Karpas-422 (cell line): ENCODE data around the gene IL10. TPM values are rescaled to one million over a fixed set of nuclear protein-coding genes. Genes with fewer than 3 reads are reported as not detected.
A peak's percentile ranks its signal among the peaks of the same experiment; 100 is the strongest.
"Not testable (repeated sequence)": the region's sequence is repeated elsewhere in the genome, so short reads cannot be mapped to it uniquely, and the experiment has no call there.

ENCODE experiments used
- DNase-seq: peaks from one replicate; pipeline ENCODE4 v3.0.0-alpha.2; 2015
- H2AFZ ChIP-seq: fragments of 200-600 bp; sonication (generic); 2 replicates; pipeline ENCODE4 v1.6.1; 2014; ENCODE audit warnings: antibody characterized with exemption, low read length, mixed read lengths
- H3K27ac ChIP-seq: fragments of 200-600 bp; sonication (generic); 2 replicates; pipeline ENCODE4 v1.5.1; 2014; ENCODE audit warnings: mild to moderate bottlenecking, low read length, moderate library complexity
- H3K27me3 ChIP-seq: fragments of 200-600 bp; sonication (generic); 2 replicates; pipeline ENCODE4 v1.6.1; 2014; ENCODE audit warnings: low read length, mixed read lengths
- H3K36me3 ChIP-seq: fragments of 200-600 bp; sonication (generic); 2 replicates; pipeline ENCODE4 v1.6.1; 2014; ENCODE audit warnings: low read length, mixed read lengths; ENCODE audit not compliant: insufficient read depth
- H3K4me1 ChIP-seq: fragments of 200-600 bp; sonication (generic); 2 replicates; pipeline ENCODE4 v1.6.1; 2014; ENCODE audit warnings: mild to moderate bottlenecking, low read length, mixed read lengths
- H3K4me2 ChIP-seq: fragments of 200-600 bp; sonication (generic); 2 replicates; pipeline ENCODE4 v1.6.1; 2014; ENCODE audit warnings: low read length, low read depth, mild to moderate bottlenecking; ENCODE audit not compliant: poor library complexity, severe bottlenecking
- H3K4me3 ChIP-seq: fragments of 200-600 bp; sonication (generic); 2 replicates; pipeline ENCODE4 v1.5.1; 2014; ENCODE audit warnings: mild to moderate bottlenecking, antibody characterized with exemption, low read length, mixed read lengths
- H3K79me2 ChIP-seq: fragments of 200-600 bp; sonication (generic); 2 replicates; pipeline ENCODE4 v1.6.1; 2014; ENCODE audit warnings: mild to moderate bottlenecking, low read length, mixed read lengths
- H3K9ac ChIP-seq: fragments of 200-600 bp; sonication (generic); 2 replicates; pipeline ENCODE4 v1.6.0; 2014; ENCODE audit warnings: low read length
- H3K9me2 ChIP-seq: fragments of 200-600 bp; sonication (generic), shearing (Covaris generic); replicated peaks from 2 replicates; pipeline ENCODE4 v1.6.0; 2014; ENCODE audit warnings: mild to moderate bottlenecking, low read length, moderate library complexity; ENCODE audit not compliant: insufficient read depth
- H3K9me3 ChIP-seq: fragments of 300-700, 200-600 bp; sonication (generic); 2 replicates; pipeline ENCODE4 v1.6.1; 2014; ENCODE audit warnings: low read length, mixed read lengths
- H4K20me1 ChIP-seq: fragments of 200-600 bp; sonication (generic); 2 replicates; pipeline ENCODE4 v1.6.1; 2014; ENCODE audit warnings: mild to moderate bottlenecking, antibody characterized with exemption, low read length, low read depth; ENCODE audit not compliant: insufficient read depth
- total RNA-seq: library from RNA; depleted of rRNA; stranded (reverse); fragments of >200 nt; shearing (Covaris generic); gene quantifications from 2 replicates; pipeline ENCODE4 v1.2.3, GENCODE V29; 2014; ENCODE audit warnings: low replicate concordance

Gene IL10
- total RNA-seq, 1 experiment from 2014 or later = not detected

DNA sequence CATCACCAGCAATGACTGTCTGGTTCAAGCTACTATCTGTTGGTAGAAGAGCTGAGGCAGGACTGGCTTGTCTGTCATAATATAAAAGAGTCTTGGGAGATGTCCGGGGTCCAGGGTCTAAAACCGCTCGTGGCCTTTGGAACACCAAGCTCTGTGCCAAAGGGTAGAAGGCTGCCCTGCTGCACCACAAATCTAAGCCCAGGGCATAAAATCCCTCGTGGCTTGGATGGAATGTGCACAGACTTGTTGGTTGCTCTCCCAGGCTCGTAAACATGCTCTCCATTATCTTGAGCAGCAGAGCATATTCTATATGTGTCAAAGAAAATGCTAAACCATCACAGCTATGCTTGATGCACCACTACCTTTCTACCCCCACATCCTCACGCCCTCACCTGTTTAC, 6.6 kb upstream of the IL10 start:
- H3K27ac ChIP-seq, H2AFZ ChIP-seq, H3K4me3 ChIP-seq, H3K9me3 ChIP-seq, H3K4me2 ChIP-seq, H3K79me2 ChIP-seq, H3K9me2 ChIP-seq, H3K36me3 ChIP-seq, DNase-seq, H3K9ac ChIP-seq, H4K20me1 ChIP-seq, H3K27me3 ChIP-seq, H3K4me1 ChIP-seq: not testable (repeated sequence)

DNA sequence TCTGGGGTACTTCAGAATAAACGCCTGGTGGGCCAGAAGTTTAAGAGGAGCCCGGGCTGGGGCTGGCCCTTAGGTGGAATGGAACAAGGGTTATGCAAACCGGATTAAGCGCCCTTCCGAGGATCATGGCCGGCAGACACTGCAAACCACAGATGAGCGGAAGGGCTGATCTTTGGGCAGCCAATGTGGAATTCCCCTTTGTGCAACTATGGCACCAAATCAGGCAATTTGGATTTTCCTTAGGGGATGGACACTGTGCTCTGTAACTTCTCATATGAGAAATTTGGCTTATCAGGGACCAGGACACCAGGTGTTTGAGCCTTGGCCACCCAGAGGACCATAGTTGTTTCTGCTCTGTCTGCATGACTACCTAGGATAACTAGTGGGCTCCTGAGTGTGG, 5.7 kb upstream of the IL10 start:
- Histone ChIP-seq H3K27me3 (no peaks in the 10 kb centered on the region), H3K4me1 (peaks cover 6% of the 10 kb centered on the region)
- DNase-seq = no peak

DNA sequence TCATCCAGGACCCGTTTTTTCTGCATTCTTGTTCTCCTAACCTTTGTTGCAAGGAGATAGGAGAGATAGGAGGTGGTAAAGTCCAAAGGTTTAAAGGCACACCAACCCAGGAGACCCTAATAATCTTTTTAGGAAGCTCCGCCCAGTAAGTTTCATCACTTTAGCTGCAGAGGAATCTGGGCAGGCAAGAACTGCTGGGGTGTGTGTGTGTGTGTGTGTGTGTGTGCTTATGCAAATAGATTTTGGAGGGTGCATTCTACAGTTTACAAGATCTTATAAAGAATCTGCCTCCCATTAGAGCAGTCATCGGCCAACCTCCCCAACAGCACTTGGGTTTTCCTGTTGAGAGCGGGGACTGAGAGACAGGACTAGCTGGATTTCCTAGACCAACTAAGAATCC, 3.9 kb upstream of the IL10 start:
- no peak overlapping the region for H3K4me2 ChIP-seq

More for the DNA sequence above, 5.7 kb upstream of the IL10 start:
- Histone ChIP-seq H3K27ac (no peak overlapping the region), H3K4me2 (no peak overlapping the region), H3K79me2 (no peaks in the 10 kb centered on the region), H4K20me1 (no peaks in the 10 kb centered on the region), H3K4me3 (no peak overlapping the region), H3K9ac (no peak overlapping the region), H2AFZ (no peak overlapping the region), H3K36me3 (no peaks in the 10 kb centered on the region), H3K9me3 (no peaks in the 10 kb centered on the region), H3K9me2 (no peaks in the 10 kb centered on the region)

DNA sequence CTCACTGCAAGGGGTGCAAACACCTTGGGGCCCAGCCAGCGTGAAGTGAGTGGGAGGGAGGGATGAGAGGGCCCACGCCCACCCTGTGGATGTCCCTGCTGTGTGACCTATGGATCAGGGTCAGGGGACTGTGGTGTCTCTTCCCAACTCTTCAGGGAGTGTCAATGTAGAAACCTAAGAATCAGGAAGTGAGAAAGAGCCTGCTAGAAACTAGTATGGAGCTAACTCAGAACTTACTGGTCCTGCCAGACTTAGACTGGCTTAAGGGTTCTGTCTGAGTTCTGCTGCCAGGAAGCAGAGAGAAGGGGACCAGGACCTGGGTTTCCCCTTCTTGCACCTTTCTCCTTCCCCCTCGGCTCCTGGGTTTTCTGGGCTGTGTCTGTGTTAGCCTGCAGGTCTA, 1.8 kb upstream of the IL10 start:
- Histone ChIP-seq H4K20me1 (no peaks in the 10 kb centered on the region), H3K36me3 (no peaks in the 10 kb centered on the region), H3K4me1 (no peaks in the 10 kb centered on the region), H3K9ac (no peak overlapping the region), H3K9me3 (no peaks in the 10 kb centered on the region), H3K9me2 (no peaks in the 10 kb centered on the region), H2AFZ (no peak overlapping the region), H3K4me2 (no peak overlapping the region), H3K79me2 (no peaks in the 10 kb centered on the region), H3K27me3 (peaks cover 4% of the 10 kb centered on the region; the same call in 1 of the 2 replicates), H3K27ac (no peak overlapping the region), H3K4me3 (no peak overlapping the region)
- DNase-seq = no peak

More for the DNA sequence above, 3.9 kb upstream of the IL10 start:
- Histone ChIP-seq H3K4me1 (no peaks in the 10 kb centered on the region), H3K79me2 (no peaks in the 10 kb centered on the region), H3K27me3 (peaks cover 4% of the 10 kb centered on the region; the same call in 1 of the 2 replicates), H3K9ac (no peak overlapping the region), H3K27ac (no peak overlapping the region), H2AFZ (no peak overlapping the region), H3K4me3 (no peak overlapping the region), H3K9me3 (no peaks in the 10 kb centered on the region), H3K9me2 (no peaks in the 10 kb centered on the region), H3K36me3 (no peaks in the 10 kb centered on the region), H4K20me1 (no peaks in the 10 kb centered on the region)
- peak; percentile 45 for DNase-seq

DNA sequence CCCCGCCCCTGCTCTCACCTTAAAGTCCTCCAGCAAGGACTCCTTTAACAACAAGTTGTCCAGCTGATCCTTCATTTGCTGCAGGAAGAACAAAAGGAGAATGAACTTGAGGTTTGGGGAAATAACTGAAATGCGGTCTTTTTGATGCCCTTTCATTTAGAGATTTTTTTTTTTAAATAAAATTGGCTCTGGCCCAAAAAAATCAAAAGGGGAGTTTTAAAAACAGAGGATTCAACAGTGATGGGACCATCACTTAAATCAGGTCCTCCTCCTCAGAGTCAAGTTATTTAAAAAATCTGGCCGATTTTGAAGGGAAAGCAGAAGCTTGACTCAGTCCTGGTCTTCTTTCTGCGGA, 979 bp downstream of the IL10 start:
- Histone ChIP-seq H3K4me3 (no peak overlapping the region), H3K4me1 (no peaks in the 10 kb centered on the region), H3K27me3 (peaks cover 4% of the 10 kb centered on the region; the same call in 1 of the 2 replicates), H3K27ac (no peak overlapping the region), H3K9me3 (no peaks in the 10 kb centered on the region), H3K9me2 (no peaks in the 10 kb centered on the region), H4K20me1 (no peaks in the 10 kb centered on the region), H3K9ac (no peak overlapping the region), H2AFZ (no peak overlapping the region), H3K4me2 (no peak overlapping the region), H3K36me3 (no peaks in the 10 kb centered on the region), H3K79me2 (no peaks in the 10 kb centered on the region)
- no peak for DNase-seq

DNA sequence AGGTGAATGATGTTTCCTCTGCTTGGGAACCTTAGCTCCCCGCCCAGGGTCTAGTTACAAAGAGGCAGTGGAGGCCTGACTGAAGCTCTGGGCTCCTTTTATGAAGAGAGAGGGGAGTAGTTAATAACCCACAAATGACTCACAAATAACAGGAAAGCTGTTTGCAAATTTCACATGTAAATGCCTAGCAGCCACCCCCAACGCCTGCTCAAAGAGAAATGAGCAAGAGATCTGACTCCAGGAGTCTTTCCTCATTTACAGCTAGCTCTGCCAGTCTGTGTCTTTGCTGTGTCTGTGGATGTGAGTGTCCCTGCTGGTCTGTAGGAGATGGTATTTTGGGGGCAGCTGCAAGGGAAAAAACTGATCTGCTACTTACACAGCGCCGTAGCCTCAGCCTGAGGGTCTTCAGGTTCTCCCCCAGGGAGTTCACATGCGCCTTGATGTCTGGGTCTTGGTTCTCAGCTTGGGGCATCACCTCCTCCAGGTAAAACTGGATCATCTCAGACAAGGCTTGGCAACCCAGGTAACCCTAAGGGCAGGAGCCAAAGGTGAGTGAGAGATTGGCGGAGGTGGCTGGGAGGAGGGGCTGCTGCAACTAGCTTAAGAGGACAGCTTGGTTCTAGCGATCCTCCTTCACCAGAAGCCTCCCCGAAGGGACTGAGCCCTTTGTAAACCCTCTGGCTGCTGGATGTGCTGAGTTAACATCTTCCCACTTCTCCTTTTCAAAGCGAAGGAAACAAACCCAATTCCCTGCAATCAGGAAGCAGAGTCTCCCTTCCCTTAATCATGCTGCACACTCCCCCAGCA, 1.6 kb downstream of the IL10 start, which contains the start of gene IL19:
TSS of gene IL19 (plus strand) at position 243 of the 807 bp plus-strand sequence. CDS start 65,890 bp downstream, outside the sequence.
- Histone ChIP-seq H3K9ac (no peak within 1 kb of the TSS), H3K27ac (no peak within 1 kb of the TSS), H3K9me3 (no peaks in the 10 kb centered on the region), H3K4me2 (no peak within 1 kb of the TSS), H3K4me3 (no peak within 1 kb of the TSS), H3K79me2 (no peaks in the 10 kb centered on the region), H4K20me1 (no peaks in the 10 kb centered on the region), H3K4me1 (no peaks in the 10 kb centered on the region), H3K9me2 (no peaks in the 10 kb centered on the region), H3K27me3 (peaks cover 4% of the 10 kb centered on the region; the same call in 1 of the 2 replicates), H2AFZ (no peak within 1 kb of the TSS), H3K36me3 (no peaks in the 10 kb centered on the region)
- no peak for DNase-seq

DNA sequence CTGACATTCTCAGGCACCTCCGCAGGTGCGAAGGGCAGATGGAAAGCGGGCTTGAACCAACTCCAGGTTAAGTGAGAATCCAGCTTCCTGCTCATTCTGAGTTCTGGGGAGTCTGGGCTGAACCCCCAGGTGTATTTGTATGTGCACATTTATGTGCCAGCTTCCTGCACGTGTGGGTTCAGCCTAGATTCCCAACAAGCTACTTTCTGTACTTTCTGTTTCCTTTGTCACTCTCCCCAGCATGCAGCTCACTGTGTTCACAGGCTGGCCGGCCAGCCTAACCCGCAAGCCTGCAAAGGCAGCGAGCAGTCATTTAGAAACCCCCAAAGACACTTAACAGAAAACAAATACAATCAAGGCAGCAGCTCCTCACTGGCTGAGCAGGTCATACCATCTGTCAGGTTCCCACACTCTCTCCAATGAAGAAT, 3.0 kb downstream of the IL10 start:
- no peak overlapping the region for H2AFZ ChIP-seq
- DNase-seq = no peak
- H3K4me1 ChIP-seq = no peaks in the 10 kb centered on the region

DNA sequence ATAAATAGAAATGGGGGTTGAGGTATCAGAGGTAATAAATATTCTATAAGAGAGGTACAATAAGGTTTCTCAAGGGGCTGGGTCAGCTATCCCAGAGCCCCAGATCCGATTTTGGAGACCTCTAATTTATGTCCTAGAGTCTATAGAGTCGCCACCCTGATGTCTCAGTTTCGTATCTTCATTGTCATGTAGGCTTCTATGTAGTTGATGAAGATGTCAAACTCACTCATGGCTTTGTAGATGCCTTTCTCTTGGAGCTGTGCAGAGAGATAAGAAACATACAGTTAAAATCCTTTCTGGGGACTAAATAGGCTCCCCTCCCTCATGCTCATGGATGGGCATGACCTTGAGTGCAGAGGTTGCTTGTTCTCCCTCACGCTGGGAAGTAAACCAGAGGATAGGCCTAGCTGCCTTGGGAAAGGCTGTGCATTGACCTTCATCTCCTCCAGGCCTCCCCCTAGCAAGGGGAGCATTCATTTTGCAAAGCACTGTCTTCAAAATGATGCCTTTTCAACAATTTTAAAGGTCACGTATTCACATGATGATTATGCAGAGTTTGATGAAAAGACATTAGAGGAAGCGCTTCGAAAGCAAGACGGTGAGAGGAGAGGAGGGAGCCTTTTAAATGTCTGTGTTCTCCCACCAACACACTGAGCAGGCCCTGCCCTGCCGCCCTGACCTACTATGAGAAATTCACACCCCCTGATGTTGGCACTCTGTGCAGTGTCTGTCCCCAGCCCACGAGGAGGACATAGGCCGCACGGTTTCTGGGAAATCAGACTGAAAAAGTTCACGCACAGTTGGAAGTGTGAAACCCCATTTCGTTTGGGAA, 3.6 kb downstream of the IL10 start:
- no peak overlapping the region for H3K27ac ChIP-seq
- H2AFZ ChIP-seq = no peak overlapping the region

More for the DNA sequence above, 3.0 kb downstream of the IL10 start:
- no peak overlapping the region for H3K4me2 ChIP-seq
- no peak overlapping the region for H3K4me3 ChIP-seq
- H3K27ac ChIP-seq = no peak overlapping the region
- no peaks in the 10 kb centered on the region for H3K36me3 ChIP-seq
- H3K27me3 ChIP-seq = peaks cover 4% of the 10 kb centered on the region; the same call in 1 of the 2 replicates
- no peaks in the 10 kb centered on the region for H3K9me3 ChIP-seq
- H3K9ac ChIP-seq = no peak overlapping the region
- H4K20me1 ChIP-seq = no peaks in the 10 kb centered on the region
- H3K9me2 ChIP-seq = no peaks in the 10 kb centered on the region
- H3K79me2 ChIP-seq = no peaks in the 10 kb centered on the region

More for the DNA sequence above, 3.6 kb downstream of the IL10 start:
- peaks cover 4% of the 10 kb centered on the region; the same call in 1 of the 2 replicates for H3K27me3 ChIP-seq
- no peaks in the 10 kb centered on the region for H3K9me2 ChIP-seq
- no peaks in the 10 kb centered on the region for H3K79me2 ChIP-seq
- no peak for DNase-seq
- H3K9me3 ChIP-seq = no peaks in the 10 kb centered on the region
- no peaks in the 10 kb centered on the region for H4K20me1 ChIP-seq
- no peak overlapping the region for H3K4me3 ChIP-seq
- H3K4me2 ChIP-seq = no peak overlapping the region
- H3K9ac ChIP-seq = no peak overlapping the region
- no peaks in the 10 kb centered on the region for H3K4me1 ChIP-seq
- no peaks in the 10 kb centered on the region for H3K36me3 ChIP-seq
